ENCODE measurements around the gene KANTR.

- TF ChIP-seq POLR2A (IDR thresholded peaks at IDR 0.05) (no peak), CTCF (IDR thresholded peaks at IDR 0.05) (no peak), POLR2AphosphoS5 (IDR thresholded peaks at IDR 0.05) (no peak)
Measured at GRCh38 chrX:53114864-53115549, 21.1 kb downstream of the KANTR start.
